SK-N-SH (cell line): ENCODE measurements around the gene SSUH2. TPM values are rescaled to one million over a fixed set of nuclear protein-coding genes. Genes with fewer than 3 reads are reported as not detected.

Experiments used
- CTCF ChIA-PET: fragments of 300-600, 350-600 bp; formaldehyde crosslinking; extraction: SDS; loops from one replicate; lab custom pipeline; 2021; lab: Yijun Ruan, JAX
- POLR2A ChIA-PET: fragments of 350-600 bp; sonication (Branson Sonifier 250); formaldehyde crosslinking; extraction: SDS; loops from one replicate; lab custom pipeline; 2020; ENCODE audit warnings: antibody characterized with exemption, inconsistent platforms; lab: Yijun Ruan, JAX
- DNase-seq: peaks from one replicate; pipeline ENCODE4 v3.0.0; 2012
- H2AFZ ChIP-seq: fragments of 200-600 bp; sonication (generic); 2 replicates; pipeline ENCODE4 v1.8.1; 2016; ENCODE audit warnings: antibody characterized with exemption, mild to moderate bottlenecking, low read depth
- H3F3A ChIP-seq: fragments of 200-600 bp; sonication (generic); replicated peaks from 2 replicates; pipeline ENCODE3; 2016; ENCODE audit warnings: antibody characterized with exemption, mild to moderate bottlenecking; ENCODE audit not compliant: insufficient read depth
- H3K27ac ChIP-seq, 2 experiments: fragments of 200-500 bp in 1 of 2; fragments of 200-600 bp in 1 of 2; sonication (Bioruptor generic) in 1 of 2; sonication (generic), shearing (Covaris generic) in 1 of 2; 2 replicates each; pipeline versions ENCODE4 v1.5.1 to v1.6.1; 2014 to 2016; ENCODE audit warnings: low read depth in 2 of 2, inconsistent platforms in 1 of 2, low read length in 1 of 2, mild to moderate bottlenecking in 1 of 2, mixed read lengths in 1 of 2
- H3K27me3 ChIP-seq: fragments of 200-600 bp; sonication (generic), shearing (Covaris generic); 2 replicates; pipeline ENCODE4 v1.6.1; 2016; ENCODE audit warnings: mixed run types; ENCODE audit not compliant: insufficient read depth
- H3K36me3 ChIP-seq, 2 experiments: fragments of 200-500 bp in 1 of 2; fragments of 200-600 bp in 1 of 2; sonication (Bioruptor generic) in 1 of 2; sonication (generic) in 1 of 2; replicated peaks in 1 of 2; 2 replicates each; pipeline versions ENCODE3 to v1.5.1; 2014 to 2016; ENCODE audit warnings: low read length in 1 of 2, mild to moderate bottlenecking in 1 of 2; ENCODE audit not compliant: insufficient read depth in 2 of 2, control insufficient read depth in 1 of 2
- H3K4me1 ChIP-seq, 2 experiments: fragments of 200-500 bp in 1 of 2; fragments of 200-600 bp in 1 of 2; sonication (Bioruptor generic) in 1 of 2; sonication (generic), shearing (Covaris generic) in 1 of 2; 2 replicates each; pipeline versions ENCODE4 v1.5.1 to v1.6.1; 2014 to 2016; ENCODE audit warnings: low read depth in 1 of 2, low read length in 1 of 2, mixed run types in 1 of 2; ENCODE audit not compliant: insufficient read depth in 2 of 2, control insufficient read depth in 1 of 2
- H3K4me2 ChIP-seq: fragments of 200-600 bp; sonication (generic), shearing (Covaris generic); 2 replicates; pipeline ENCODE4 v1.6.1; 2017; ENCODE audit warnings: mixed run types
- H3K4me3 ChIP-seq, 2 experiments: fragments of 200-500 bp in 1 of 2; fragments of 200-600 bp in 1 of 2; sonication (Bioruptor generic) in 1 of 2; sonication (generic), shearing (Covaris generic) in 1 of 2; 2 replicates each; pipeline versions ENCODE4 v1.5.1 to v1.8.1; 2014 to 2016; ENCODE audit warnings: low read depth in 2 of 2, inconsistent platforms in 1 of 2, low read length in 1 of 2, mild to moderate bottlenecking in 1 of 2, mixed read lengths in 1 of 2, moderate library complexity in 1 of 2
- H3K79me2 ChIP-seq: fragments of 200-600 bp; sonication (generic); 2 replicates; pipeline ENCODE4 v1.8.1; 2017; ENCODE audit warnings: mild to moderate bottlenecking; ENCODE audit not compliant: insufficient read depth
- H3K9ac ChIP-seq: fragments of 200-600 bp; sonication (generic); 2 replicates; pipeline ENCODE4 v1.6.1; 2017; ENCODE audit warnings: mixed run types
- H3K9me2 ChIP-seq: fragments of 200-600 bp; sonication (generic); 2 replicates; pipeline ENCODE4 v1.6.1; 2017; ENCODE audit warnings: mixed run types
- H3K9me3 ChIP-seq: fragments of 200-600 bp; sonication (generic); 2 replicates; pipeline ENCODE4 v1.6.1; 2017; ENCODE audit warnings: mixed run types, mild to moderate bottlenecking, moderate library complexity
- H4K20me1 ChIP-seq: fragments of 200-600 bp; sonication (generic); 2 replicates; pipeline ENCODE4 v1.6.1; 2017; ENCODE audit warnings: mild to moderate bottlenecking, mixed run types; ENCODE audit not compliant: insufficient read depth
- ELF1 ChIP-seq: IDR thresholded peaks from 2 replicates; pipeline ENCODE4 v1.4.0; 2012
- EP300 ChIP-seq, 2 experiments: IDR thresholded peaks; 2 replicates each; pipeline versions ENCODE4 v1.4.0 to v1.6.1; 2012; ENCODE audit warnings: borderline replicate concordance in 1 of 2, low read depth in 1 of 2, low read length in 1 of 2
- FOSL2 ChIP-seq: IDR thresholded peaks from 2 replicates; pipeline ENCODE4 v1.4.0; 2012; ENCODE audit warnings: low read depth, mild to moderate bottlenecking, moderate library complexity, borderline replicate concordance
- FOXM1 ChIP-seq: IDR thresholded peaks from 2 replicates; pipeline ENCODE4 v1.4.0; 2012; ENCODE audit warnings: low read depth, mild to moderate bottlenecking
- GATA2 ChIP-seq: sonication (generic); formaldehyde crosslinking; IDR thresholded peaks from 2 replicates; pipeline ENCODE4 v1.5.0; 2020; ENCODE audit warnings: mild to moderate bottlenecking, missing genetic modification reagents
- MEF2A ChIP-seq: IDR thresholded peaks from 2 replicates; pipeline ENCODE4 v1.4.0; 2012; ENCODE audit warnings: low read depth, borderline replicate concordance
- MXI1 ChIP-seq: IDR thresholded peaks from 2 replicates; pipeline ENCODE4 v1.6.1; 2012; ENCODE audit warnings: mild to moderate bottlenecking, low read depth, low read length, improper control_type of control experiment
- NFIC ChIP-seq: IDR thresholded peaks from 2 replicates; pipeline ENCODE4 v1.4.0; 2012; ENCODE audit warnings: borderline replicate concordance
- RCOR1 ChIP-seq: fragments of 150-350 bp; IDR thresholded peaks from 2 replicates; pipeline ENCODE4 v1.6.1; 2017; ENCODE audit warnings: antibody characterized with exemption, low read length
- RFX5 ChIP-seq: IDR thresholded peaks from 2 replicates; pipeline ENCODE4 v1.6.1; 2012; ENCODE audit warnings: mild to moderate bottlenecking, improper control_type of control experiment, low read length
- SIN3A ChIP-seq: IDR thresholded peaks from 2 replicates; pipeline ENCODE4 v1.6.1; 2012; ENCODE audit warnings: low read depth, mild to moderate bottlenecking, low read length, moderate library complexity, borderline replicate concordance
- SMC3 ChIP-seq: IDR thresholded peaks from 2 replicates; pipeline ENCODE4 v1.6.1; 2012; ENCODE audit warnings: low read depth, low read length, improper control_type of control experiment
- TAF1 ChIP-seq: IDR thresholded peaks from 2 replicates; pipeline ENCODE4 v1.6.1; 2012; ENCODE audit warnings: low read depth, mild to moderate bottlenecking, low read length, moderate library complexity, borderline replicate concordance
- TCF12 ChIP-seq: IDR thresholded peaks from 2 replicates; pipeline ENCODE4 v1.4.0; 2012
- TEAD4 ChIP-seq: IDR thresholded peaks from 2 replicates; pipeline ENCODE4 v1.4.0; 2012; ENCODE audit warnings: mild to moderate bottlenecking, borderline replicate concordance; ENCODE audit not compliant: insufficient read depth
- YY1 ChIP-seq: IDR thresholded peaks from 2 replicates; pipeline ENCODE4 v1.4.0; 2012; ENCODE audit warnings: low read depth, mild to moderate bottlenecking
- WGBS: methylation state at CpG from one replicate; pipeline ENCODE4 v1.1.6; 2017; ENCODE audit warnings: low lambda C conversion rate; 5-methylcytosine and 5-hydroxymethylcytosine counted together
- polyA plus RNA-seq, 3 experiments: library from polyadenylated mRNA; depleted of rRNA; stranded (reverse); fragments of >200 nt; gene quantifications; 2 replicates each; pipeline ENCODE4 v1.2.3, GENCODE V29; 2012
- TF ChIP-seq, protein P1 (sequence below): fragments of 200-600 bp; sonication (generic); IDR thresholded peaks from 2 replicates; pipeline ENCODE4 v1.6.1; 2017; ENCODE audit warnings: antibody characterized with exemption, mild to moderate bottlenecking, moderate library complexity
- TF ChIP-seq, protein P2 (sequence below): fragments of 150-350 bp; IDR thresholded peaks from 2 replicates; pipeline ENCODE4 v1.6.1; 2017; ENCODE audit warnings: antibody characterized with exemption, low read length, low read depth, borderline replicate concordance
- TF ChIP-seq, protein P3 (sequence below): IDR thresholded peaks from 2 replicates; pipeline ENCODE4 v1.4.0; 2012; ENCODE audit warnings: low read depth, borderline replicate concordance
- TF ChIP-seq, protein P4 (sequence below): fragments of 150-350 bp; IDR thresholded peaks from 2 replicates; pipeline ENCODE4 v1.6.1; 2016; ENCODE audit warnings: mild to moderate bottlenecking, low read depth, low read length

SSUH2 gene
- polyA plus RNA-seq, 1 of the 3 experiments (the other 2 are of a cell fraction) = 0.18 TPM

DNA sequence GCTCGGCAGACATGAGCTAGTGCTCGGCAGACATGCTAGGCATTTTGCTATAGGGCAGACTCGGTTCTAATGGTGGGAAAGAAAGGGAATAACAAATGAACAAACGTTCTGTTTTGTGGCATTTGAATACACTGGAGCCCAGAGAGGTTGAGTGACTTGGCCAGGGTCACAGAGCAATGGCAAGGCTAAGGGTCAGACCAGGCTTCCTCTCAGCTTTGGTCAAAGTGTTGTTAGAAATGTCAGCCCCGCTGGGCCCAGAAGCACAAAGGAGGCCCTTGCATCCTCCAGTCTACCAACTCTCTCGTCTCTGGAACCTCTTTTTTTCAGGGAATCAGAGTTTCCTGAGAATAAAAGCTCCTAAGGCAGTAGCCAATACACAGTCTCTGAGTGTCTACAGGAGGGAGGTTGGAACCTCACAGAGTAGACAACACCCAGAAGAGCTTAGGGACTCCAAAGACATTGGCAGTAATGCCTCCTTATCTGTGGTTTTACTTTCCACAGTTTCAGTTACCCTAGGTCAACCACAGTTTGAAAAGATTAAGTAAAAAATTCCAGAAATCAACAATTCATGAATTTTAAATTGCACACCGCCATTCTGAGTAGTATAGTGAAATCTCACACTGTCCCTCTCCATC lies 47.3 kb downstream of the SSUH2 start:
- WGBS = 60% methylated on average over 7 of the region's 7 CpGs
- no peak for DNase-seq
- Histone ChIP-seq H3K9ac (no peak overlapping the region), H3K79me2 (no peaks in the 10 kb centered on the region), H3K36me3 (no peaks in the 10 kb centered on the region), H2AFZ (no peak overlapping the region), H3K27ac (no peak overlapping the region), H4K20me1 (no peaks in the 10 kb centered on the region), H3K9me3 (no peaks in the 10 kb centered on the region), H3K9me2 (no peaks in the 10 kb centered on the region), H3K4me3 (no peak overlapping the region), H3F3A (no peaks in the 10 kb centered on the region), H3K27me3 (no peaks in the 10 kb centered on the region), H3K4me1 (no peaks in the 10 kb centered on the region; a peak in 1 of 4 replicates), H3K4me2 (no peak overlapping the region)
- CTCF ChIA-PET = interaction anchor here (0.8 to 1.0 kb wide), 2 partner anchors 10 to 41 kb away, joined by 3 read pairs; no protein-coding TSS in a partner anchor
- TF ChIP-seq TCF12 (no peak), YY1 (no peak), FOXM1 (no peak), GATA2 (no peak), RCOR1 (no peak), SMC3 (no peak), NFIC (no peak), TEAD4 (no peak), FOSL2 (no peak), MEF2A (no peak), EP300 (IDR thresholded peaks at IDR 0.05; ENCODE audit: borderline replicate concordance in 1 of 2, low read depth in 1 of 2, low read length in 1 of 2) (no peak), TAF1 (no peak), MXI1 (no peak), ELF1 (no peak), SIN3A (no peak), RFX5 (no peak)
- TF ChIP-seq, protein P1, sequence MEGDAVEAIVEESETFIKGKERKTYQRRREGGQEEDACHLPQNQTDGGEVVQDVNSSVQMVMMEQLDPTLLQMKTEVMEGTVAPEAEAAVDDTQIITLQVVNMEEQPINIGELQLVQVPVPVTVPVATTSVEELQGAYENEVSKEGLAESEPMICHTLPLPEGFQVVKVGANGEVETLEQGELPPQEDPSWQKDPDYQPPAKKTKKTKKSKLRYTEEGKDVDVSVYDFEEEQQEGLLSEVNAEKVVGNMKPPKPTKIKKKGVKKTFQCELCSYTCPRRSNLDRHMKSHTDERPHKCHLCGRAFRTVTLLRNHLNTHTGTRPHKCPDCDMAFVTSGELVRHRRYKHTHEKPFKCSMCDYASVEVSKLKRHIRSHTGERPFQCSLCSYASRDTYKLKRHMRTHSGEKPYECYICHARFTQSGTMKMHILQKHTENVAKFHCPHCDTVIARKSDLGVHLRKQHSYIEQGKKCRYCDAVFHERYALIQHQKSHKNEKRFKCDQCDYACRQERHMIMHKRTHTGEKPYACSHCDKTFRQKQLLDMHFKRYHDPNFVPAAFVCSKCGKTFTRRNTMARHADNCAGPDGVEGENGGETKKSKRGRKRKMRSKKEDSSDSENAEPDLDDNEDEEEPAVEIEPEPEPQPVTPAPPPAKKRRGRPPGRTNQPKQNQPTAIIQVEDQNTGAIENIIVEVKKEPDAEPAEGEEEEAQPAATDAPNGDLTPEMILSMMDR = no peak
- TF ChIP-seq, protein P2, sequence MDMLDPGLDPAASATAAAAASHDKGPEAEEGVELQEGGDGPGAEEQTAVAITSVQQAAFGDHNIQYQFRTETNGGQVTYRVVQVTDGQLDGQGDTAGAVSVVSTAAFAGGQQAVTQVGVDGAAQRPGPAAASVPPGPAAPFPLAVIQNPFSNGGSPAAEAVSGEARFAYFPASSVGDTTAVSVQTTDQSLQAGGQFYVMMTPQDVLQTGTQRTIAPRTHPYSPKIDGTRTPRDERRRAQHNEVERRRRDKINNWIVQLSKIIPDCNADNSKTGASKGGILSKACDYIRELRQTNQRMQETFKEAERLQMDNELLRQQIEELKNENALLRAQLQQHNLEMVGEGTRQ = no peak
- TF ChIP-seq, protein P3, sequence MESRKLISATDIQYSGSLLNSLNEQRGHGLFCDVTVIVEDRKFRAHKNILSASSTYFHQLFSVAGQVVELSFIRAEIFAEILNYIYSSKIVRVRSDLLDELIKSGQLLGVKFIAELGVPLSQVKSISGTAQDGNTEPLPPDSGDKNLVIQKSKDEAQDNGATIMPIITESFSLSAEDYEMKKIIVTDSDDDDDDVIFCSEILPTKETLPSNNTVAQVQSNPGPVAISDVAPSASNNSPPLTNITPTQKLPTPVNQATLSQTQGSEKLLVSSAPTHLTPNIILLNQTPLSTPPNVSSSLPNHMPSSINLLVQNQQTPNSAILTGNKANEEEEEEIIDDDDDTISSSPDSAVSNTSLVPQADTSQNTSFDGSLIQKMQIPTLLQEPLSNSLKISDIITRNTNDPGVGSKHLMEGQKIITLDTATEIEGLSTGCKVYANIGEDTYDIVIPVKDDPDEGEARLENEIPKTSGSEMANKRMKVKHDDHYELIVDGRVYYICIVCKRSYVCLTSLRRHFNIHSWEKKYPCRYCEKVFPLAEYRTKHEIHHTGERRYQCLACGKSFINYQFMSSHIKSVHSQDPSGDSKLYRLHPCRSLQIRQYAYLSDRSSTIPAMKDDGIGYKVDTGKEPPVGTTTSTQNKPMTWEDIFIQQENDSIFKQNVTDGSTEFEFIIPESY = no peak
- TF ChIP-seq, protein P4, sequence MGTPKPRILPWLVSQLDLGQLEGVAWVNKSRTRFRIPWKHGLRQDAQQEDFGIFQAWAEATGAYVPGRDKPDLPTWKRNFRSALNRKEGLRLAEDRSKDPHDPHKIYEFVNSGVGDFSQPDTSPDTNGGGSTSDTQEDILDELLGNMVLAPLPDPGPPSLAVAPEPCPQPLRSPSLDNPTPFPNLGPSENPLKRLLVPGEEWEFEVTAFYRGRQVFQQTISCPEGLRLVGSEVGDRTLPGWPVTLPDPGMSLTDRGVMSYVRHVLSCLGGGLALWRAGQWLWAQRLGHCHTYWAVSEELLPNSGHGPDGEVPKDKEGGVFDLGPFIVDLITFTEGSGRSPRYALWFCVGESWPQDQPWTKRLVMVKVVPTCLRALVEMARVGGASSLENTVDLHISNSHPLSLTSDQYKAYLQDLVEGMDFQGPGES = no peak
- POLR2A ChIA-PET = no interaction called here
